Coronary artery (tissue), 2 donors: Measurements from ENCODE around the gene GBF1.
A peak's percentile ranks its signal among the peaks of the same experiment; 100 is the strongest.

Experiments
- DNase-seq: peaks from one replicate; pipeline ENCODE4 v3.0.0-alpha.2; 2017; ENCODE audit warnings: low spot score
- H3K27ac ChIP-seq, 2 donors: fragments of 200-600 bp; sonication (generic); one replicate each; pipeline ENCODE4 v1.5.1; 2016 to 2019
- H3K4me3 ChIP-seq: fragments of 200-600 bp; sonication (generic); 2 replicates; pipeline ENCODE4 v1.5.1; 2016; ENCODE audit warnings: mild to moderate bottlenecking, moderate library complexity
- CTCF ChIP-seq: fragments of 200-600 bp; sonication (generic); IDR thresholded peaks from one replicate; pipeline ENCODE4 v1.5.1; 2019; ENCODE audit warnings: antibody characterized with exemption

GBF1 gene

GRCh38 chr10:102245082-102245931, at the start of gene GBF1:
Gene GBF1, plus strand, starts transcription at chr10:102245532. Its CDS starts 13,407 bp downstream, at chr10:102258939.
- Histone ChIP-seq H3K4me3 (peak within 1 kb of the TSS; percentile 83), H3K27ac (peak within 1 kb of the TSS; percentile 75 to 91)
- no peak for TF ChIP-seq CTCF
- peak; percentile 97 for DNase-seq

GRCh38 chr10:102196893-102197292, 48.4 kb upstream of the GBF1 start:
- DNase-seq = no peak
- TF ChIP-seq CTCF = no peak
- H3K27ac ChIP-seq = no peak overlapping the region
- H3K4me3 ChIP-seq = no peak overlapping the region

GRCh38 chr10:102198027-102198426, 47.3 kb upstream of the GBF1 start:
- Histone ChIP-seq H3K27ac (no peak overlapping the region), H3K4me3 (no peak overlapping the region)
- TF ChIP-seq CTCF = no peak
- DNase-seq = no peak

- Histone ChIP-seq H3K4me3 (no peak overlapping the region), H3K27ac (no peak overlapping the region)
- DNase-seq = peak; percentile 49
- TF ChIP-seq CTCF = no peak
These were observed 44.3 kb upstream of the GBF1 start for GRCh38 chr10:102200751-102201640.

GRCh38 chr10:102202386-102202785, 42.9 kb upstream of the GBF1 start:
- no peak for DNase-seq
- no peak for TF ChIP-seq CTCF
- no peak overlapping the region for H3K27ac ChIP-seq
- H3K4me3 ChIP-seq = no peak overlapping the region

GRCh38 chr10:102208311-102209035, 36.9 kb upstream of the GBF1 start:
- Histone ChIP-seq H3K4me3 (no peak overlapping the region), H3K27ac (no peak overlapping the region)
- no peak for TF ChIP-seq CTCF
- DNase-seq = no peak
